Bronchial epithelial cell (primary cell): ENCODE results near the gene SLC4A2. TPM values are rescaled to one million over a fixed set of nuclear protein-coding genes. Genes with fewer than 3 reads are reported as not detected.

ENCODE experiments used
- DNase-seq: peaks from one replicate; pipeline ENCODE4 v3.0.0-alpha.2; 2010; ENCODE audit warnings: low read depth
- FAIRE-seq: peaks from 2 replicates; lab custom pipeline; 2011; peaks lifted over from hg19 to GRCh38; lab: Jason Lieb, UNC
- H3K27me3 ChIP-seq: 2 replicates; pipeline ENCODE4 v1.5.1; 2011; ENCODE audit warnings: low read length; ENCODE audit not compliant: control insufficient read depth, insufficient read depth
- H3K36me3 ChIP-seq: 2 replicates; pipeline ENCODE4 v1.5.1; 2011; ENCODE audit warnings: low read length; ENCODE audit not compliant: control insufficient read depth, insufficient read depth
- H3K4me3 ChIP-seq: 2 replicates; pipeline ENCODE4 v1.5.1; 2011; ENCODE audit warnings: mild to moderate bottlenecking, low read depth, low read length, control low read depth
- CTCF ChIP-seq: IDR thresholded peaks from 2 replicates; pipeline ENCODE4 v1.5.1; 2011; ENCODE audit warnings: mild to moderate bottlenecking, moderate library complexity, low read length, control low read depth, inconsistent platforms; ENCODE audit not compliant: insufficient read depth, severe bottlenecking
- total RNA-seq: library from RNA; depleted of rRNA; stranded (reverse); fragments of >200 nt; gene quantifications from 2 replicates; pipeline ENCODE4 v1.2.1, GENCODE V29; 2014

The SLC4A2 gene
- total RNA-seq, 1 donor from 2014 or later, result 33.2 TPM

GRCh38 chr7:151104411-151105235 is 45.2 kb downstream of the SLC4A2 start:
- Histone ChIP-seq H3K4me3 (no peak overlapping the region), H3K36me3 (peaks cover 4% of the 10 kb centered on the region), H3K27me3 (no peaks in the 10 kb centered on the region)
- no peak for DNase-seq
- FAIRE-seq, result no peak
- no peak for TF ChIP-seq CTCF

GRCh38 chr7:151107882-151108281 is 48.5 kb downstream of the SLC4A2 start:
- Histone ChIP-seq H3K4me3 (no peak overlapping the region), H3K27me3 (no peaks in the 10 kb centered on the region), H3K36me3 (peaks cover 4% of the 10 kb centered on the region)
- FAIRE-seq (no peak), DNase-seq (no peak)
- no peak for TF ChIP-seq CTCF

GRCh38 chr7:151109094-151110048 is 50.0 kb downstream of the SLC4A2 start:
- no peak overlapping the region for H3K4me3 ChIP-seq
- H3K36me3 ChIP-seq, result peaks cover 3% of the 10 kb centered on the region
- H3K27me3 ChIP-seq, result no peaks in the 10 kb centered on the region
- FAIRE-seq (no peak), DNase-seq (no peak)
- no peak for TF ChIP-seq CTCF

- H3K4me3 ChIP-seq, result no peak overlapping the region
- DNase-seq, result no peak
- no peaks in the 10 kb centered on the region for H3K36me3 ChIP-seq
- FAIRE-seq, result no peak
- no peak for TF ChIP-seq CTCF
- H3K27me3 ChIP-seq, result no peaks in the 10 kb centered on the region
Observed at GRCh38 chr7:151110236-151110940, 51.0 kb downstream of the SLC4A2 start.

GRCh38 chr7:151110941-151111645 is 51.7 kb downstream of the SLC4A2 start:
- FAIRE-seq (no peak), DNase-seq (peak; percentile 54)
- H3K27me3 ChIP-seq, result no peaks in the 10 kb centered on the region
- H3K36me3 ChIP-seq, result no peaks in the 10 kb centered on the region
- peak; percentile 94 for TF ChIP-seq CTCF
- no peak overlapping the region for H3K4me3 ChIP-seq
